GM23248 (cell line): Measurements from ENCODE around the gene TRIM65.

Experiments
- EZH2 ChIP-seq: fragments of 200-600 bp; sonication (generic); IDR thresholded peaks from 2 replicates; pipeline ENCODE4 v1.6.1; 2018; ENCODE audit warnings: antibody characterized with exemption, mild to moderate bottlenecking; ENCODE audit not compliant: insufficient read depth, poor library complexity, severe bottlenecking
- EZH2phosphoT487 ChIP-seq: fragments of 200-600 bp; sonication (generic); IDR thresholded peaks from 2 replicates; pipeline ENCODE4 v1.6.1; 2018; ENCODE audit warnings: antibody characterized with exemption, moderate library complexity, mild to moderate bottlenecking, low read depth; ENCODE audit not compliant: insufficient read depth

- TF ChIP-seq EZH2 (no peak), EZH2phosphoT487 (no peak)
Measured at GRCh38 chr17:75931062-75931461, 34.3 kb upstream of the TRIM65 start.
